Measurements from ENCODE around the gene CYTH4. TPM values are rescaled to one million over a fixed set of nuclear protein-coding genes. Genes with fewer than 3 reads are reported as not detected.

Gene CYTH4
- polyA plus RNA-seq, 4 donors, result 1.1 to 5.4 (median 3.6) TPM

- peaks cover 0 to 5% (median 3%) of the 10 kb centered on the region in 3 donors for H3K4me1 ChIP-seq (ENCODE audit: control insufficient read depth in 3 of 3, insufficient read depth in 2 of 3, low read depth in 1 of 3, low read length in 2 of 3)
Observed at GRCh38 chr22:37239336-37240239, 42.7 kb upstream of the CYTH4 start.

DNA sequence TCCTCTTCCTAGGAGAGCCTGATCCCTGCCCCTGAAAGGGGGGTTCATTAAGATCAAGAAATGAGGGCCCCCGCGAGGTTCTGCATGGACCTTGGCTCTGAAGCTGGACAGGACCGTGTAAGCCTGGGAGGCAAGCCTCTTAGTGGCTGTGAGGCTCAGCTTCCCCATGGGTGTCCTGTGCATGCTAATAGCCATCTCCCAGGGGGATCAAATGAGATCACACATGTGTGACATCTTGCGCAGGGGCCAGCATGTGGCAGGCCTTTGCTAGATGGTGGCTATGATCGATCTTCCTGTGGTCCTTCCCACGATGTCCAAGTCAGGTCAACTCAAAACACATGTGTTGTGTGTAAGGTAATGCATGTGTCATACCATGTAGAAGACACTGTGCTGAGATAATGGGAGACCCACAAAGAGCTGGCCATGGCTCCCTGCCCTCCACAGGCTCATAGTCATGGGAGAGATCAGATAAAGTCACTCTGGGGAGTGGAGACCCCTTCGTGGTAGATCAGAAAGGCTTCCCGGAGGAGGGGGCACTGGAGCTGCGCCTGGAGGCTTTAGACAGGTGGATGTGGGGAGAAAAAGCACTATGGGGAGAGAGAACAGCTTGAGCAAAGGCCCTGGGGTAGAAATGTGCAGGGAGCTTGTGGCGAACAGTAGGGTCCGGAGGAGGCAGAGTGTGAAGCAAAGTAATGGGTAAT is 41.9 kb upstream of the CYTH4 start:
- H3K4me1 ChIP-seq (ENCODE audit: control insufficient read depth in 3 of 3, insufficient read depth in 2 of 3, low read depth in 1 of 3, low read length in 2 of 3), result peaks cover 0 to 5% (median 4%) of the 10 kb centered on the region in 3 donors
- H3K27me3 ChIP-seq (ENCODE audit: control insufficient read depth in 3 of 3, insufficient read depth in 3 of 3, low read length in 3 of 3), result no peaks in the 10 kb centered on the region
- no peak overlapping the region for H3K4me3 ChIP-seq (ENCODE audit: low read depth in 1 of 3, low read length in 3 of 3)
- H3K36me3 ChIP-seq (ENCODE audit: control insufficient read depth in 3 of 3, insufficient read depth in 2 of 3, low read depth in 1 of 3, low read length in 3 of 3), result peaks cover 0 to 23% (median 0%) of the 10 kb centered on the region in 3 donors
- no peak overlapping the region for H3K27ac ChIP-seq (ENCODE audit: low read depth in 1 of 3, low read length in 2 of 3)
- FAIRE-seq, result no peak
- DNase-seq, result no peak
- 79 to 81% (median 80%) methylated on average over 11 of the region's 11 CpGs for WGBS, 3 donors
- H3K9me3 ChIP-seq (ENCODE audit: control insufficient read depth in 2 of 2, insufficient read depth in 1 of 2, low read depth in 1 of 2, low read length in 1 of 2), result no peaks in the 10 kb centered on the region

More at GRCh38 chr22:37239336-37240239, 42.7 kb upstream of the CYTH4 start:
- Histone ChIP-seq H3K36me3 (ENCODE audit: control insufficient read depth in 3 of 3, insufficient read depth in 2 of 3, low read depth in 1 of 3, low read length in 3 of 3) (peaks cover 0 to 23% (median 0%) of the 10 kb centered on the region in 3 donors), H3K9me3 (ENCODE audit: control insufficient read depth in 2 of 2, insufficient read depth in 1 of 2, low read depth in 1 of 2, low read length in 1 of 2) (no peaks in the 10 kb centered on the region), H3K27ac (ENCODE audit: low read depth in 1 of 3, low read length in 2 of 3) (no peak overlapping the region), H3K4me3 (ENCODE audit: low read depth in 1 of 3, low read length in 3 of 3) (no peak overlapping the region), H3K27me3 (ENCODE audit: control insufficient read depth in 3 of 3, insufficient read depth in 3 of 3, low read length in 3 of 3) (no peaks in the 10 kb centered on the region)
- WGBS, 3 donors, result 68 to 71% (median 68%) methylated on average over 10 of the region's 10 CpGs
- no peak for DNase-seq
- FAIRE-seq, result no peak

DNA sequence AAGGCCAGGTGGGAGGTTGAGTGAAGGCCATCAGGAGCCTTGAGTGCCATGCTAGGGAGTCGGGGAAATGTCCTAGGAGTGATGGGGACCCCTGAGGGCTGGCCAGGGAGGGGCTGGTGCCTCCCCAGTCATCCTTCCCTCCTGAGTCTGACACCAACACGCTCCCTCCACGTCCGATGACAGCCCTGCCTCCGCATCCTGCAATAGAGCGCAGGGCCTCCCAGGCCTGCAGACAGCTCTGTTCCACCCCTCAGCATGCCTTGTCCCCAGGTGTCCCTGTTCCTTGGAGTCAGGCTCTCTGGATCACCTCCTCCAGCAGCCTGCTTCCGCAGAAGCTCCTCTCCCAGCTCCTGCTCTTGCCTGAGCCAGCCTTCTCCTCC is 41.4 kb upstream of the CYTH4 start:
- peak overlapping the region in 1 of 3 donors; percentile 45 for H3K27ac ChIP-seq (ENCODE audit: low read depth in 1 of 3, low read length in 2 of 3)
- 63 to 89% (median 80%) methylated on average over 4 to 7 of the region's 7 CpGs for WGBS, 3 donors
- no peak for DNase-seq

GRCh38 chr22:37241351-37242142 is 40.8 kb upstream of the CYTH4 start:
- Histone ChIP-seq H3K27me3 (ENCODE audit: control insufficient read depth in 3 of 3, insufficient read depth in 3 of 3, low read length in 3 of 3) (no peaks in the 10 kb centered on the region), H3K4me1 (ENCODE audit: control insufficient read depth in 3 of 3, insufficient read depth in 2 of 3, low read depth in 1 of 3, low read length in 2 of 3) (peaks cover 0 to 5% (median 4%) of the 10 kb centered on the region in 3 donors), H3K36me3 (ENCODE audit: control insufficient read depth in 3 of 3, insufficient read depth in 2 of 3, low read depth in 1 of 3, low read length in 3 of 3) (peaks cover 0 to 17% (median 0%) of the 10 kb centered on the region in 3 donors), H3K4me3 (ENCODE audit: low read depth in 1 of 3, low read length in 3 of 3) (peak overlapping the region in 1 of 3 donors; percentile 25), H3K27ac (ENCODE audit: low read depth in 1 of 3, low read length in 2 of 3) (peak overlapping the region in 1 of 3 donors; percentile 73), H3K9me3 (ENCODE audit: control insufficient read depth in 2 of 2, insufficient read depth in 1 of 2, low read depth in 1 of 2, low read length in 1 of 2) (no peaks in the 10 kb centered on the region)
- FAIRE-seq (no peak), DNase-seq (peak in 1 of 2 donors; percentile 45)
- WGBS, 3 donors, result 57 to 68% (median 60%) methylated on average over 19 of the region's 19 CpGs

More for the DNA sequence above, 41.4 kb upstream of the CYTH4 start:
- Histone ChIP-seq H3K4me3 (ENCODE audit: low read depth in 1 of 3, low read length in 3 of 3) (no peak overlapping the region), H3K36me3 (ENCODE audit: control insufficient read depth in 3 of 3, insufficient read depth in 2 of 3, low read depth in 1 of 3, low read length in 3 of 3) (peaks cover 0 to 20% (median 0%) of the 10 kb centered on the region in 3 donors), H3K4me1 (ENCODE audit: control insufficient read depth in 3 of 3, insufficient read depth in 2 of 3, low read depth in 1 of 3, low read length in 2 of 3) (peaks cover 0 to 5% (median 4%) of the 10 kb centered on the region in 3 donors), H3K9me3 (ENCODE audit: control insufficient read depth in 2 of 2, insufficient read depth in 1 of 2, low read depth in 1 of 2, low read length in 1 of 2) (no peaks in the 10 kb centered on the region), H3K27me3 (ENCODE audit: control insufficient read depth in 3 of 3, insufficient read depth in 3 of 3, low read length in 3 of 3) (no peaks in the 10 kb centered on the region)
- FAIRE-seq, result no peak

DNA sequence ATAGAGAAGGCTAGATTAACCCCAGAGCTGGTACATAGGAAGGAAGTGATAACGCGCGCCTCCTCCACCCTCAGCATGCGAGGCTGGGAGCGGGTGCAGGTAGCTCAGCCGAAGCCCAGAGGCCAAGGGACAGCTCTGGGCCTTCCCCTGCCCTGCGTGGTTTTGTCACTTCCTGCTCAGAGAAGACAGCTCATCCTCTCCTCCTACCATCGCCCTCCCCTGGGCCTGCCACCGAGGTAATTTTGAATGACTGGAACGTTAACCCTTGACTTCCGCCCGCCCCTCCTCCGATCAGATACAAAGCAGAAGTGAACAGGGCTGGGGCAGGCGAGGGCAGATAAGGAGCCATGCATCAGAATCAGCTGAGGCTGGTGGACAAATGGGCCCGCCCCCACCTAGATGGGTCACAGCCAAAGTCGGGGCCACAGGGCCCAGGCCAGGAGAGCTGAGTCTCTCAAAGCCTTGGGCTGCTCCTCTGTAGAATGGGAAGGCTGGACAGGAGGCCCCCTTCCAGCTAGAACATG is 39.9 kb upstream of the CYTH4 start:
- peaks cover 0 to 5% (median 4%) of the 10 kb centered on the region in 3 donors for H3K4me1 ChIP-seq (ENCODE audit: control insufficient read depth in 3 of 3, insufficient read depth in 2 of 3, low read depth in 1 of 3, low read length in 2 of 3)

GRCh38 chr22:37243402-37244113 is 38.8 kb upstream of the CYTH4 start:
- DNase-seq (no peak), FAIRE-seq (no peak)
- 24 to 34% (median 26%) methylated on average over 11 to 12 of the region's 12 CpGs for WGBS, 3 donors
- peaks cover 0 to 5% (median 4%) of the 10 kb centered on the region in 3 donors for H3K4me1 ChIP-seq (ENCODE audit: control insufficient read depth in 3 of 3, insufficient read depth in 2 of 3, low read depth in 1 of 3, low read length in 2 of 3)
- peak overlapping the region; percentile 42 to 60 (median 55) for H3K4me3 ChIP-seq (ENCODE audit: low read depth in 1 of 3, low read length in 3 of 3)
- H3K27me3 ChIP-seq (ENCODE audit: control insufficient read depth in 3 of 3, insufficient read depth in 3 of 3, low read length in 3 of 3), result no peaks in the 10 kb centered on the region
- H3K27ac ChIP-seq (ENCODE audit: low read depth in 1 of 3, low read length in 2 of 3), result peak overlapping the region; percentile 23 to 73 (median 59)
- H3K36me3 ChIP-seq (ENCODE audit: control insufficient read depth in 3 of 3, insufficient read depth in 2 of 3, low read depth in 1 of 3, low read length in 3 of 3), result peaks cover 0 to 14% (median 0%) of the 10 kb centered on the region in 3 donors
- no peaks in the 10 kb centered on the region for H3K9me3 ChIP-seq (ENCODE audit: control insufficient read depth in 2 of 2, insufficient read depth in 1 of 2, low read depth in 1 of 2, low read length in 1 of 2)

More for the DNA sequence above, 39.9 kb upstream of the CYTH4 start:
- Histone ChIP-seq H3K27ac (ENCODE audit: low read depth in 1 of 3, low read length in 2 of 3) (peak overlapping the region in 1 of 3 donors; percentile 73), H3K36me3 (ENCODE audit: control insufficient read depth in 3 of 3, insufficient read depth in 2 of 3, low read depth in 1 of 3, low read length in 3 of 3) (peaks cover 0 to 15% (median 0%) of the 10 kb centered on the region in 3 donors), H3K9me3 (ENCODE audit: control insufficient read depth in 2 of 2, insufficient read depth in 1 of 2, low read depth in 1 of 2, low read length in 1 of 2) (no peaks in the 10 kb centered on the region), H3K27me3 (ENCODE audit: control insufficient read depth in 3 of 3, insufficient read depth in 3 of 3, low read length in 3 of 3) (no peaks in the 10 kb centered on the region), H3K4me3 (ENCODE audit: low read depth in 1 of 3, low read length in 3 of 3) (peak overlapping the region in 2 of 3 donors; percentile 55 to 60)
- no peak for FAIRE-seq
- 11 to 24% (median 24%) methylated on average over 16 of the region's 16 CpGs for WGBS, 3 donors
- DNase-seq, result peak; percentile 47 to 74

GRCh38 chr22:37244114-37244921 is 38.0 kb upstream of the CYTH4 start, which contains the start of gene RAC2:
Gene RAC2 (minus strand): TSS chr22:37244269. CDS start chr22:37244148, 121 bp downstream.
- FAIRE-seq (no peak), DNase-seq (peak; percentile 70 to 78)
- Histone ChIP-seq H3K4me3 (ENCODE audit: low read depth in 1 of 3, low read length in 3 of 3) (peak within 1 kb of the TSS; percentile 42 to 60 (median 55)), H3K27me3 (ENCODE audit: control insufficient read depth in 3 of 3, insufficient read depth in 3 of 3, low read length in 3 of 3) (no peaks in the 10 kb centered on the region), H3K36me3 (ENCODE audit: control insufficient read depth in 3 of 3, insufficient read depth in 2 of 3, low read depth in 1 of 3, low read length in 3 of 3) (peaks cover 0 to 14% (median 0%) of the 10 kb centered on the region in 3 donors), H3K4me1 (ENCODE audit: control insufficient read depth in 3 of 3, insufficient read depth in 2 of 3, low read depth in 1 of 3, low read length in 2 of 3) (peaks cover 0 to 5% (median 4%) of the 10 kb centered on the region in 3 donors), H3K9me3 (ENCODE audit: control insufficient read depth in 2 of 2, insufficient read depth in 1 of 2, low read depth in 1 of 2, low read length in 1 of 2) (no peaks in the 10 kb centered on the region), H3K27ac (ENCODE audit: low read depth in 1 of 3, low read length in 2 of 3) (peak within 1 kb of the TSS; percentile 23 to 73 (median 59))
- 8 to 10% (median 9%) methylated on average over 23 of the region's 23 CpGs for WGBS, 3 donors
